ENCODE results near the gene CCDC127. TPM values are rescaled to one million over a fixed set of nuclear protein-coding genes. Genes with fewer than 3 reads are reported as not detected.

The CCDC127 gene
- total RNA-seq, 1 donor from 2014 or later, result 6.4 TPM

DNA sequence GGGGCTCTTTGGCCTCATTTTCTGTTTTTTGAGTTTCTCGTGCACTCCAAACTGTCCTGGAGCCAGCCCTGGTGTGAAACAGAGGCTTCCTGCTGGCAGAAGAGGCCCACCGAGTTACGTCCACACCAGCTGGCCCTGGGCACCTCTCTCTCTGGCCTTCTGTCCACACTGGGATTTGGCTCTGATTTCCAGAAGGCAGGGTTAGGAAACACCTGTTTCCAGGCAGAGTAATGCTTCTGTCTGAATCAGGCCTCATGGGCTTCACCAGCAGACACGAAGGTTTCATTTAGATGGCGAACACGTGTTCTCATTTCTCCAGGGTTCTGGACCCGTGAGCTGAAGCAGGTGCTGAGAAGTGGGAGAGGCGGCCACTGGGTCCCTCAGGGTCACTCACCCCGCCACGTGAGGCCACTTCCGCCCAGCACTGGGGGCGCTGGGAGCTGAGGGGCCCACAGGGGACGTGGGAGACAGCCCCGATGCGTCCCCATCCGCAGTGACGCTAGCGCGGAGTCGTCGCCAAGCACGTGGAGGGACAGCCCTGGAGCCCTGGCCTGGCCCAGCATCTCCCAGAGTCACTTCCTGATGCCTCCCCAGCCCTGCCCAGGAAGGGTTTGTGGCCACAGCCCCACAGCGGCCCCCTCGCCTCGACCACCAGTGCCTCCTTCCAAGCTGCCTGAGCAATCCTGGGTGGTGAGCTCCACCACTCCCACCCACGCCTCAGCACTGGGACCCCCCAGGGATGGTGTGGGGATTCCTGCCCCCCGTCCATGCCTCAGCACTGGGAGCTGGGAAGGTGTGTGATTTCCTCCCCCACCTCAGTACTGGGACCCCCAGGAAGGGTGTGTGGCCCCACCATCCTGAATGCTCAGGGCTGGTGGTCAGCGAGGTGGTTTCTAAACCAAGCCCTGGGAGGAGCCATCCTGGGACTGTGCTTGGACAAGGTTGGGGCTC, 31.6 kb downstream of the CCDC127 start:
- H3K27me3 Mint-ChIP-seq, result peaks cover 6% of the 10 kb centered on the region
- ATAC-seq (ENCODE audit: low read depth) (no peak), DNase-seq (no peak)
- intact Hi-C loops (cut with micrococcal nuclease), result no loop called here
- TF ChIP-seq, protein P1, sequence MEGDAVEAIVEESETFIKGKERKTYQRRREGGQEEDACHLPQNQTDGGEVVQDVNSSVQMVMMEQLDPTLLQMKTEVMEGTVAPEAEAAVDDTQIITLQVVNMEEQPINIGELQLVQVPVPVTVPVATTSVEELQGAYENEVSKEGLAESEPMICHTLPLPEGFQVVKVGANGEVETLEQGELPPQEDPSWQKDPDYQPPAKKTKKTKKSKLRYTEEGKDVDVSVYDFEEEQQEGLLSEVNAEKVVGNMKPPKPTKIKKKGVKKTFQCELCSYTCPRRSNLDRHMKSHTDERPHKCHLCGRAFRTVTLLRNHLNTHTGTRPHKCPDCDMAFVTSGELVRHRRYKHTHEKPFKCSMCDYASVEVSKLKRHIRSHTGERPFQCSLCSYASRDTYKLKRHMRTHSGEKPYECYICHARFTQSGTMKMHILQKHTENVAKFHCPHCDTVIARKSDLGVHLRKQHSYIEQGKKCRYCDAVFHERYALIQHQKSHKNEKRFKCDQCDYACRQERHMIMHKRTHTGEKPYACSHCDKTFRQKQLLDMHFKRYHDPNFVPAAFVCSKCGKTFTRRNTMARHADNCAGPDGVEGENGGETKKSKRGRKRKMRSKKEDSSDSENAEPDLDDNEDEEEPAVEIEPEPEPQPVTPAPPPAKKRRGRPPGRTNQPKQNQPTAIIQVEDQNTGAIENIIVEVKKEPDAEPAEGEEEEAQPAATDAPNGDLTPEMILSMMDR (IDR thresholded peaks at IDR 0.05), result no peak
- H3K4me1 Mint-ChIP-seq, result peaks cover 11% of the 10 kb centered on the region
- ChIA-PET POLR2A (no interaction called here), CTCF (no interaction called here)
- H3K4me3 Mint-ChIP-seq, result no peak overlapping the region
- no peak overlapping the region for H3K27ac Mint-ChIP-seq
- no peaks in the 10 kb centered on the region for H3K9me3 Mint-ChIP-seq
- H3K36me3 Mint-ChIP-seq (ENCODE audit: low read depth), result no peaks in the 10 kb centered on the region

GRCh38 chr5:185095-186070, 32.6 kb downstream of the CCDC127 start:
- Mint-ChIP-seq H3K4me3 (no peak overlapping the region), H3K36me3 (ENCODE audit: low read depth) (no peaks in the 10 kb centered on the region), H3K9me3 (no peaks in the 10 kb centered on the region), H3K4me1 (peaks cover 7% of the 10 kb centered on the region), H3K27me3 (peaks cover 12% of the 10 kb centered on the region), H3K27ac (no peak overlapping the region)
- DNase-seq (no peak), ATAC-seq (ENCODE audit: low read depth) (no peak)
- ChIA-PET CTCF (no interaction called here), POLR2A (no interaction called here)
- intact Hi-C loops (cut with micrococcal nuclease), result no loop called here
- TF ChIP-seq, protein P1 (IDR thresholded peaks at IDR 0.05), result no peak

DNA sequence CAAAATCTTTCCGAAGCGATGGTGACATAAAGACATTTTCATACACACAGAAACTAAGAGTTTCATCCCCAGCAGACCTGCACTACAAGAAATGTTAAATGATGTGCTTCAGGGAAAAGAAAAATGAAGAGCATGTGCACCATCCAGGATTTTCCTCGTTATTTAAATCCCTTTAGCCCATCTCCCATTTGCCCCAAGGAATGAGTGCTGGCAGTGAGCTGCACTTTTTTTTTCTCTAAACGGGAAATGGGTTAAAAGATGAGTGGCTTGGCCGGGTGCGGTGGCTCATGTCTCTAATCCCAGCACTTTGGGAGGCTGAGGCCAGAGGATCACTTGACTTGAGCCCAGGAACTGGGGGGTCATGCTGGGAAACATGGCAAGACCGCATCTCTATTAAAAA, 33.5 kb downstream of the CCDC127 start:
- DNase-seq (no peak), ATAC-seq (ENCODE audit: low read depth) (no peak)
- Mint-ChIP-seq H3K4me3 (no peak overlapping the region), H3K4me1 (peaks cover 7% of the 10 kb centered on the region), H3K27me3 (peaks cover 12% of the 10 kb centered on the region), H3K36me3 (ENCODE audit: low read depth) (no peaks in the 10 kb centered on the region), H3K9me3 (no peaks in the 10 kb centered on the region), H3K27ac (no peak overlapping the region)
- TF ChIP-seq, protein P1 (IDR thresholded peaks at IDR 0.05), result no peak
- intact Hi-C loops (cut with micrococcal nuclease), result no loop called here
- ChIA-PET CTCF (no interaction called here), POLR2A (no interaction called here)

DNA sequence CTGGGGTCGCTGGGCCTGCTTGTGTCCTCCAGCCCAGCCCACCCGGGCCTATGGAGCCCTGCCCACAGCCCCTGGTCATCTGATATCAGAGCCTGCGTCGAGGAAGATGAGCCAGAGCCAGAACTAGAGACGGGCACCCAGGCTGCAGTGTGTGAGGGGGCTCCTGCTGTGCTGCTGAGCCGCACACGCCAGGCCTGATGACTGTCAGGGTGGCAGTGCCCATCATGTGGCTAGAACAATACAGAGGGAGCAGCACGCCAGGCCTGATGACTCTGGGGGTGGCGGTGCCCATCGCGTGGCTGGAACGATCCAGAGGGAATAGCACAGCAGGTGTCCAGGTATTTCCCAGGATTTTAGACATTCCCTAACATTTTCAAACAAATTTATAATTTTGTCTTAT, 35.8 kb downstream of the CCDC127 start:
- Mint-ChIP-seq H3K27ac (no peak overlapping the region), H3K27me3 (peaks cover 9% of the 10 kb centered on the region), H3K4me3 (no peak overlapping the region), H3K4me1 (no peaks in the 10 kb centered on the region), H3K9me3 (no peaks in the 10 kb centered on the region), H3K36me3 (ENCODE audit: low read depth) (no peaks in the 10 kb centered on the region)
- ChIA-PET POLR2A (no interaction called here), CTCF (no interaction called here)
- intact Hi-C loops (cut with micrococcal nuclease), result no loop called here
- ATAC-seq (ENCODE audit: low read depth) (no peak), DNase-seq (no peak)
- TF ChIP-seq, protein P1 (IDR thresholded peaks at IDR 0.05), result no peak

DNA sequence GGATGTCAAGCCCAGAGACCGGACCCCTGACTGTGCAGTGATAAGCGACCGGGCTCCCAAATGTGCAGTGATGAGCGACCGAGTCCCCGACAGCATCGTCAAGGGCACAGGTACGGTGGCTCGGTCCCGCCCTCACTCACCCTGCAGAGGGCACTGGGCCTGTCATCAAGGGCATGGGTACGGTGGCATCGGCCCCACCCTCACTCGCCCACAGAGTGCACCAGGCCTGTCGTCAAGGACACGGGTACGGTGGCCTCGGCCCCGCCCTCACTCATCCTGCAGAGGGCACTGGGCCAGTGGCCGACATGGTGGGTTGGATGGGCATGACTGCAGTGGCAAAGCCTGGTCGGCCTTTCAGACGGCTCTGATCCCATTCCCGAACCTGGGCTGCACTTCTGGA, 36.4 kb downstream of the CCDC127 start:
- no peak for ATAC-seq (ENCODE audit: low read depth)
- TF ChIP-seq, protein P1 (IDR thresholded peaks at IDR 0.05), result no peak
- CTCF ChIA-PET, result no interaction called here
- H3K4me1 Mint-ChIP-seq, result no peaks in the 10 kb centered on the region
- POLR2A ChIA-PET, result no interaction called here
- intact Hi-C loops (cut with micrococcal nuclease), result no loop called here
- no peak overlapping the region for H3K27ac Mint-ChIP-seq
- H3K36me3 Mint-ChIP-seq (ENCODE audit: low read depth), result no peaks in the 10 kb centered on the region
- no peaks in the 10 kb centered on the region for H3K9me3 Mint-ChIP-seq
- H3K27me3 Mint-ChIP-seq, result peaks cover 9% of the 10 kb centered on the region
- no peak for DNase-seq
- H3K4me3 Mint-ChIP-seq, result no peak overlapping the region
